GM18868 (cell line): ENCODE data around the gene ZNF628.

Experiments used
- ATAC-seq: cut with Tn5 transposase; IDR thresholded peaks from one replicate; pipeline ENCODE4 v1.9.1; 2021; ENCODE audit warnings: mild to moderate bottlenecking, moderate library complexity; ENCODE audit not compliant: unreplicated experiment

The ZNF628 gene

GRCh38 chr19:55464662-55465054 is 11.8 kb upstream of the ZNF628 start, which contains the start of gene C19orf85:
TSS of gene C19orf85 (minus strand) at chr19:55464751. CDS start at chr19:55464554, 197 bp downstream.
- ATAC-seq = no peak

- no peak for ATAC-seq
These were observed 10.8 kb upstream of the ZNF628 start for GRCh38 chr19:55465460-55466240.

GRCh38 chr19:55466241-55466614 is 10.2 kb upstream of the ZNF628 start:
- ATAC-seq = no peak

GRCh38 chr19:55467236-55468053 is 9.0 kb upstream of the ZNF628 start:
- no peak for ATAC-seq

- ATAC-seq = no peak
These were observed 8.4 kb upstream of the ZNF628 start for GRCh38 chr19:55468054-55468393.

- no peak for ATAC-seq
These were observed 5.2 kb upstream of the ZNF628 start for GRCh38 chr19:55471266-55471665.

- no peak for ATAC-seq
These were observed 4.0 kb upstream of the ZNF628 start for GRCh38 chr19:55472463-55472862.

GRCh38 chr19:55473225-55474012 is 3.0 kb upstream of the ZNF628 start:
- ATAC-seq = no peak

GRCh38 chr19:55474269-55475265 is 1.9 kb upstream of the ZNF628 start:
- no peak for ATAC-seq

GRCh38 chr19:55477905-55478304 is 1.5 kb downstream of the ZNF628 start:
- ATAC-seq = no peak

GRCh38 chr19:55478364-55478763 is 1.9 kb downstream of the ZNF628 start:
- ATAC-seq = no peak

- no peak for ATAC-seq
These were observed 2.6 kb downstream of the ZNF628 start for GRCh38 chr19:55479045-55479444.

GRCh38 chr19:55479451-55480230 is 3.2 kb downstream of the ZNF628 start:
- no peak for ATAC-seq

GRCh38 chr19:55481148-55481793 is 4.9 kb downstream of the ZNF628 start:
- ATAC-seq = no peak

GRCh38 chr19:55481794-55482155 is 5.4 kb downstream of the ZNF628 start:
- ATAC-seq = no peak

GRCh38 chr19:55482156-55482961 is 5.9 kb downstream of the ZNF628 start:
- no peak for ATAC-seq

GRCh38 chr19:55482967-55483705 is 6.7 kb downstream of the ZNF628 start:
- ATAC-seq = no peak
